GM20431 (cell line): Measurements from ENCODE around the gene IL21.

Experiments used
- in situ Hi-C: fragments of 300-500 bp; cut with MseI, MboI; formaldehyde crosslinking; loops from one replicate; pipeline ENCODE4 v1.15.0; 2020; ENCODE audit warnings: low sequenced_read_pairs; ENCODE audit not compliant: unreplicated experiment

IL21 gene

GRCh38 chr4:122636697-122637096 is 15.8 kb upstream of the IL21 start:
- in situ Hi-C loops, result no loop called here

GRCh38 chr4:122635205-122635604 is 14.3 kb upstream of the IL21 start:
- in situ Hi-C loops, result no loop called here

- in situ Hi-C loops, result no loop called here
These were observed 12.3 kb upstream of the IL21 start for GRCh38 chr4:122633211-122633610.

- in situ Hi-C loops, result no loop called here
These were observed 11.7 kb upstream of the IL21 start for GRCh38 chr4:122632396-122633143.

DNA sequence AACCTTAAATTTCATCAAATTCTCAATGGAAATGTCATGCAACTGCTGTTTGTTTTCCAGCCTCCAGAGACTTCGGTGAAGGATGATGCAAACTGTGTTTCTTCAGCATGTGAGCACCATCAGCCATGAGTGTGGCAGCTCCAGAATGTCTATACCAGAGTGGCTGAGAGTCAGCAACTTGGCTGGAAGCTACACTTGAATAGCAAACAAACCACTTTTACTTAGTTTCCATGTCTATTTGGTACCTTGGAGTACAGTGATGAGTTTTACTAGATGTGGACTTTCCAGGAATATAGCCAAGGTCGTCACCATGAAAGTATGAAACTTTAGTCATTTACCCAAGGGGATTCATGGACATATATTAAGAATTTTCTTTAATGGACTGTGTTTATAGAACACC is 4.3 kb upstream of the IL21 start:
- in situ Hi-C loops, result no loop called here

DNA sequence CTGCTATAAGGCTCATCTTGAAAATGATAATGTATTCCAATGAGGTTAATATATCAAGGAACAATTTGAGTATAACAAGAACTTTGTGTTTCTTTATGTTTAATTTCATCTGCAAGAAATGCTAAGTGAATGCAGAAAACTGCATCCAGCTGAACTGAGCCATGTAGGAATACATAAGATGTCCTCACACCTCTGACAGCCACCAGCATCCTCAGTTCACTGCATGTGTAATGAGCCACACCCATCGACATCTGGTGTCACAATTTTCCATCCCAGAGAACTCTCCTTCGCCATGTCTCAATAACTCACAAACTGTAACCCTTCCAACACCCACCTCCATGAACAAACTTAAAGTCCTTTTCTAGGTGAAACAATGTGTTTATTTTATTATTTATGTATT is 3.3 kb upstream of the IL21 start:
- in situ Hi-C loops, result no loop called here

DNA sequence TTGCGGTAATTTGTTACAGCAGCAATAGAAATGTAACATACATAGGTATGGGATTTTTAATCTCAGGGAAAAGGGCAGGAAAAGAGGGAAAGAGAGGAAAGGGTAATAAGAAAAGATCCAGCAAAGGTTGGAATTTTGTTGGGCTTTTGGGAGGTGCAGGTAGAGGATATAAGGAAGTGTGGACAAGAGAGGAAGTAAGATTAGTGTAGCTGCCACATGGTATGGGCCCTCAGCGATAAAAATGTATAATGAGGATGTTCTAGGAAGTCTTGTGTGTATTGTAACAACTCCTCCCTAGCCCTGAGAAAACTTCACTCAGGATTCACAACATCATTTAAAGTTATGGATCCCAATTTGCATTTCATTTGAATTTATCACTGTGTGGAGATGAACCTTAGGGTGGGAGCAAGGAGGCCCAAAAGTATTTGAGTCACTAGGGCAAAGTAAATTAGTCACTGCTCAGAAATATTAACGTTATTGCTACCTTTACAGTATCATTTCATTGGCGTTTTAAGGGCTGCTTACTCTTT is 2.8 kb upstream of the IL21 start:
- in situ Hi-C loops, result no loop called here

DNA sequence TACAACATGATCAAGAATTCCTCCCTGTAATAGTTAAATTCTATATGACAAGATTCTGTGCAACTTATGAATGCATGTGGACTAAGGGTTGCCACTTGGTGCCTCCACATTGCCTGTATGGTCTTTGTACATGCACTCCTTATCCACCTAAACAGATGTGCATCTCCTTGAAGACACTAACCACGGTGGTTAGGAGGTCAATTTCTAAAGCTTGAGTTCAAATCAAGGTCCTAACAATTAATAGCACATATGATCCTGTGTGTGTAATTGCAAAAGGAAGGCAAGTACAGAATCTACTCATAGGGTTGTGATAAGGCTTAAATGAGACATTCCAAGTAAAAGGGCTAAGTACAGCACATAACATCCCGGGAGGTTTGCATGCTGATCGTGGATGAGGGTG is 1.5 kb upstream of the IL21 start:
- in situ Hi-C loops, result no loop called here

GRCh38 chr4:122619611-122620010 is 1.3 kb downstream of the IL21 start:
- in situ Hi-C loops, result no loop called here

DNA sequence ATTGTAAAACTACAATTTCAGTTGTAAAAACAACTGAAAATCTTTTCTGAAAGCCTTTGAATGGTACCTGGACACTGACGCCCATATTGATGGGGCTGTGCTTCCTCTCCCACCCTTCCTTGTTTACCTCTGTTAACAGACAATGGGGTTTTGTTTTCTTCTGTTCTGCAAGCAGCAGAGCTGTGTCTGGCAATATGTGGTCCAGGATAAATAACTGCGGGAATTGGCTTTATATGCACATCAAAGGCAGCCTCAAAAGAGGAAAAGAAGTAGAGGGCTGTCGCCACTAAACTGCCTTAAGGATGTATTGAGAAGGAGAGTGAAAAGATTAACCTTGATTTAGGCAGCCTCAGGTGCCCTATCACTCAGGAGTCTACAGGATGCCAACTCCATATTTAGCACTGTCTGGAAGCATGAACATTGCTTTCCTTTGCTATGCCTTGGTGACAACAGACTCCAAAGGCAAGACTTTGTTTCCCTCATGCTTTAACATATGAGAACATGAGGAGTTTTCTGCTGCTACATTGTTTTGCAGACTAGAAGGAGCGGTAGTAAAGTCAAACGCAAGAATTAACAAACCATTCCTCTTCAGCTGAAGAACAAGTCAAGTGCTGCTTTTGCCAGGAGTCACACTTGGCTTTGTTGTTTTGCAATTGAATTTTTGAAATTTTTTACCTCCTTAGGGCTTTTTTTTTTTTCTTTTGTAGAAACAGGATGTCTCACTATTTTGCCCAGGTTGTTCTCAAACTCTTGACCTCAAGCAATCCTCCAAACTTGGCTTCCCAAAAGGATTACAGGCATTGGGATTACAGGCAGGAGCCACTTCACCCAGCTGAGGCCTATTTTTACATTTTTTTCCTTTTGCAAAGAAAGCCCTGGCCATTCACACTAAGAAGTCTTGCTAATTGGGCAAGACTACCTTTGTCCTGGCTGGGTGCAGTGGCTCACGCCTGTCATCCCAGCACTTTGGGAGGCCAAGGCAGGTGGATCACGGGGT is 3.0 kb downstream of the IL21 start:
- in situ Hi-C loops, result no loop called here

DNA sequence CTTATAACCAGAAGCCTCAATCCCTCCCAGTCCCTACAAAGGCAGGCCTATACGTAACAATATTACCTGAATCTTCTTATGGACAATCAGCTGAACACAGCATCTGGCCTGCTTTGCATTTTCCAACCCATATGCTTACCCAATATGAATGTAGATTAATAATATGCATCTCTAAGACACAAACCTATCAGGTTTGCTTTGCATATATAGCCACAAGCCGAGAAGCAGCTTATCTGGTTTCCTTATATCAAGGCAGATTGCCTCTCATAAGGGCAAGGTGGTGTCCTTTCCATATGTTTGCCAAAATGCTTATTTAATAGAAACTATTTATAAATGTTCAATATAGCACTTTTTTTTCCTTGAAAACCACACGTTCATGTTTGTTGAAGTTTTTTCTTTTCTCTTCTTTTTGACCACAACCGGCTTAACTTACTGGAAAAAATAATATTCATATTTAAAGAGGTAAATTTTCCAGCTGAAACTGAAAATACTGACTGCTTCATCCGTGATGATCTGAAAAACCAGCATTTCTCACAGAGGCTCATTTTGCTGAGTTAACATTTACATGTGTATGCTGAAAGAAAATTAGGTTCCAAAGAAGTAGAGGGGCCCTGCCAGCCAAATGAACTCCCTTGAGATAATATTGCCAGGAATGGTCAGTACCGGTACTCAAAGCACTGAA is 3.8 kb downstream of the IL21 start:
- in situ Hi-C loops, result no loop called here

DNA sequence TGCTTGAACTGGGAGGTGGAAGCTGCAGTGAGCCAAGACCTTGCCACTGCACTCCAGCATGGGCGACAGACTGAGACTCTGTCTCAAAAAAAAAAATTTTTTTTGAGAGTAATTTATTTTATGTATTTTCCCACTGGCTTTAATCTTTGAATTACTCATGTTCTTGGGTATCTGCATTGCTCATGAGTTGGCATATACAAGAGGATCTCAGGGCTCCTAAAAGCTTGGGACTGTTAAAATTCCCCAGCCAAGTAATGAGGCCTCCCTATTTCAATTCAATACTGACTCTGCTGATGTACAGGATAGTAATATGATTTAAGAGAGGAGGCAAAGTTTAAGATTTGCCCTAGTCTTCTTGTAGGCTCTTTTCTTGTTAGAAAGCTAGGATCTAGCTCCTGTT is 6.2 kb downstream of the IL21 start:
- in situ Hi-C loops, result no loop called here

DNA sequence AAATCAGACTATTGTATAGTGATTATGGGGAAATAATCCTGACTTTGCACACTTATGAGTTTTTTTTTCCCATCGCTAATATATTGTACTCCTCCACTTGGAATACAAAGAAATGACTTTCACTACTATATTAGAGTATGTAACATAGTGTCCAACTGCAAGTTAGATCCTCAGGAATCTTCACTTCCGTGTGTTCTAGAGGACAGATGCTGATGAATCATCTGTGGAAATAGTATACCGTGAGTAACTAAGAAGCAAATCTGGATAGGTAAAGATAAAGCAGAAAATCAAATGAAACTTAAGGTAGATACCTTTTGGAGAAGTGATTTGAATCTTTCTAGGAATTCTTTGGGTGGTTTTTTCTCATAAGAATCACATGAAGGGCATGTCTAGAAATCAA is 8.3 kb downstream of the IL21 start:
- in situ Hi-C loops, result no loop called here

DNA sequence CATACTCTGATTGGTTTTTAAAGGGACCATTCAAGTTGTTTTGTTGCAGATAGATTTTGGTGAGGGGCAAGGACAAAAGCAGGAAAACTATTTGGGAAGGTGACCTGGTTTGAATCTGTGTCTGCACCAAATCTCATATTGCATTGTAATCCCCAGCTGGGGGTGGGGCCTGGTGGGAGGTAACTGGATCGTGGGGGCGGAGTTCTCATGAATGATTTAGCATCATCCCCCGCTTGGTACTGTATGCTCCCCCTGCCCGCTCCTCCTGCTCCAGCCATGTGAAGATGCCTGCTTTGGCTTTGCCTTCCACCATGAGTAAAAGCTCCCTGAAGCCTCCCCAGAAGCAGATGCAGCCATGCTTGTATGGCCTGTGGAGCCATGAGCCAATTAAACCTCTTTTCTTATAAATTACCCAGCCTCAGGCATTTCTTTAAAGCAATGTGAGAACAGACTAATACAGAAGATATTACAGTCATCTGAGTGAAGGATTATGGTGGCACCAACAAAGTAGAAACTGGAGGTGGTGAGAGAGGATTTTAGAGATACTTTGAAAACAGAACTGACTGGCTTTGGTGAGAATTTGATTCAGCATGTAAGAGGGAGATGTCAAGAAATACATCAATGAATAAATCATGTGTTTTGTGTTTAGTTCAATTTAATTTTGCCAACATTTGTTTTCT is 14.4 kb downstream of the IL21 start:
- in situ Hi-C loops, result no loop called here

DNA sequence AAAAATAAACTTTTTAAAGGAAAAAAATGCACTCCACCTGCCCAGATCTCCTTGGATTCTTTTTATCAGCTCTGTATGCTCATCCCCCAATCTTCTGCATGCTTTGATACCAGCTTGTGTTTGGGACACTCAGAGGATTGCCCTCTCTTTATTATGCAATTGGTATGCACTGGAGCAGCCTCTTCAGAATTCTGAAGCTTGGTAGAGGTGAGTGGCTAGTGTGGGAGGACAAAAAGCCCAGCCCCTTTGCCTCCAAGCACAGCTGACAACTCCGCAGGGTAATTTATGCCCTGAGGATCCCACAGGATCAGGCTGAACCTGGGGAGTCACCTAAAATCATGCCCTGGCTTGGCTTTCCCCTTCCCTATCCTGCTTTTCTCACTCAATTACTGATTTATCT is 16.7 kb downstream of the IL21 start:
- in situ Hi-C loops, result no loop called here

- in situ Hi-C loops, result no loop called here
These were observed 17.7 kb downstream of the IL21 start for GRCh38 chr4:122603156-122603574.

GRCh38 chr4:122602277-122603142 is 18.4 kb downstream of the IL21 start:
- in situ Hi-C loops, result no loop called here

GRCh38 chr4:122591196-122591595 is 29.7 kb downstream of the IL21 start:
- in situ Hi-C loops, result loop anchor here (25.0 kb wide), 1 partner anchor 654 kb away; no protein-coding TSS in a partner anchor
